DOHH2 (cell line): ENCODE data around the gene KRTAP22-1.

Experiments
- H3F3A ChIP-seq: fragments of 200-600 bp; sonication (generic), shearing (Covaris generic); 2 replicates; pipeline ENCODE4 v1.6.0; 2016; ENCODE audit warnings: antibody characterized with exemption, mild to moderate bottlenecking; ENCODE audit not compliant: control insufficient read depth, insufficient read depth
- H3K27ac ChIP-seq: fragments of 200-600 bp; sonication (generic); 2 replicates; pipeline ENCODE4 v1.5.1; 2014; ENCODE audit warnings: low read depth, mild to moderate bottlenecking, low read length, moderate library complexity
- H3K27me3 ChIP-seq: fragments of 200-600 bp; sonication (generic); 2 replicates; pipeline ENCODE4 v1.6.1; 2014; ENCODE audit warnings: mild to moderate bottlenecking, low read length, mixed read lengths; ENCODE audit not compliant: control insufficient read depth
- H3K36me3 ChIP-seq: fragments of 200-600 bp; sonication (generic); 2 replicates; pipeline ENCODE4 v1.6.1; 2014; ENCODE audit warnings: mild to moderate bottlenecking, low read length, moderate library complexity, mixed read lengths; ENCODE audit not compliant: control insufficient read depth
- H3K4me1 ChIP-seq: fragments of 200-600 bp; sonication (generic); 2 replicates; pipeline ENCODE4 v1.6.1; 2014; ENCODE audit warnings: mild to moderate bottlenecking, low read length, mixed read lengths; ENCODE audit not compliant: control insufficient read depth
- H3K4me2 ChIP-seq: fragments of 200-600 bp; sonication (generic); 2 replicates; pipeline ENCODE4 v1.6.0; 2014; ENCODE audit warnings: mild to moderate bottlenecking, low read length, moderate library complexity
- H3K4me3 ChIP-seq: fragments of 200-600 bp; sonication (generic); 2 replicates; pipeline ENCODE4 v1.5.1; 2014; ENCODE audit warnings: mild to moderate bottlenecking, low read length, mixed read lengths
- H3K79me2 ChIP-seq: fragments of 200-600 bp; sonication (generic); 2 replicates; pipeline ENCODE4 v1.6.1; 2014; ENCODE audit warnings: mild to moderate bottlenecking, low read length, mixed read lengths; ENCODE audit not compliant: control insufficient read depth
- H3K9me2 ChIP-seq: fragments of 200-600 bp; sonication (generic); replicated peaks from 2 replicates; pipeline ENCODE4 v1.6.1; 2014; ENCODE audit warnings: mild to moderate bottlenecking, low read length, mixed read lengths; ENCODE audit not compliant: control insufficient read depth
- H3K9me3 ChIP-seq: fragments of 200-600 bp; sonication (generic); 2 replicates; pipeline ENCODE4 v1.6.1; 2014; ENCODE audit warnings: antibody characterized with exemption, low read length, mixed read lengths; ENCODE audit not compliant: control insufficient read depth, insufficient read depth
- H4K20me1 ChIP-seq: fragments of 200-600 bp; sonication (generic); 2 replicates; pipeline ENCODE4 v1.6.0; 2014; ENCODE audit warnings: low read depth, mild to moderate bottlenecking, antibody characterized with exemption, low read length, moderate library complexity; ENCODE audit not compliant: control insufficient read depth, insufficient read depth
- EZH2phosphoT487 ChIP-seq: fragments of 200-600 bp; sonication (generic); IDR thresholded peaks from 2 replicates; pipeline ENCODE4 v1.6.1; 2017; ENCODE audit warnings: borderline replicate concordance, mild to moderate bottlenecking, antibody characterized with exemption, low read length, moderate library complexity, mixed read lengths
- TF ChIP-seq, protein P1 (sequence below): fragments of 200-600 bp; sonication (generic); IDR thresholded peaks from one replicate; pipeline ENCODE4 v1.5.1; 2014; ENCODE audit warnings: antibody characterized with exemption, mild to moderate bottlenecking, low read depth, low read length; ENCODE audit not compliant: poor library complexity, severe bottlenecking

Gene KRTAP22-1

GRCh38 chr21:30582870-30583269 lies 18.0 kb upstream of the KRTAP22-1 start:
- no peak for TF ChIP-seq EZH2phosphoT487
- TF ChIP-seq, protein P1, sequence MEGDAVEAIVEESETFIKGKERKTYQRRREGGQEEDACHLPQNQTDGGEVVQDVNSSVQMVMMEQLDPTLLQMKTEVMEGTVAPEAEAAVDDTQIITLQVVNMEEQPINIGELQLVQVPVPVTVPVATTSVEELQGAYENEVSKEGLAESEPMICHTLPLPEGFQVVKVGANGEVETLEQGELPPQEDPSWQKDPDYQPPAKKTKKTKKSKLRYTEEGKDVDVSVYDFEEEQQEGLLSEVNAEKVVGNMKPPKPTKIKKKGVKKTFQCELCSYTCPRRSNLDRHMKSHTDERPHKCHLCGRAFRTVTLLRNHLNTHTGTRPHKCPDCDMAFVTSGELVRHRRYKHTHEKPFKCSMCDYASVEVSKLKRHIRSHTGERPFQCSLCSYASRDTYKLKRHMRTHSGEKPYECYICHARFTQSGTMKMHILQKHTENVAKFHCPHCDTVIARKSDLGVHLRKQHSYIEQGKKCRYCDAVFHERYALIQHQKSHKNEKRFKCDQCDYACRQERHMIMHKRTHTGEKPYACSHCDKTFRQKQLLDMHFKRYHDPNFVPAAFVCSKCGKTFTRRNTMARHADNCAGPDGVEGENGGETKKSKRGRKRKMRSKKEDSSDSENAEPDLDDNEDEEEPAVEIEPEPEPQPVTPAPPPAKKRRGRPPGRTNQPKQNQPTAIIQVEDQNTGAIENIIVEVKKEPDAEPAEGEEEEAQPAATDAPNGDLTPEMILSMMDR: no peak
- Histone ChIP-seq H3K27me3 (no peaks in the 10 kb centered on the region), H3K4me2 (no peak overlapping the region)

DNA sequence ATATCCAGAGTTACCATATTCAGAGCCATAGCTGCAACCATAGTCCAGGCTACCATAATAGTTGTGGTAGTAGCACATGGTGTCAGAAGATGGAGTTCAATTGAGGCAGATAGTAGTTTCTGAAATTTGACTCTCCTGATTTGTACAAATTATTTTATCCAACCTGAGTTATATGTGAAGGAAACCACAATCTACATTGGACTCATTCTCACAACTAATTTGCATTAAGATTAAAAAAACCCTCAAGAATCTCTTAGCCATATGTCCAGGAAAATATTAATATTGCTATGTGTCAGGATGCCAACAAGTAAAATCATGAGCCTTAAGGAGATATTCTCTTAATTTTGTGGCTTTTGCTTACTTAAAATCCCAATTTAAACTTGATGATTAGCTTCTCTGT lies 10.6 kb upstream of the KRTAP22-1 start, which contains the start of gene KRTAP22-2:
Gene KRTAP22-2, minus strand, starts transcription at position 101 of the 400 bp plus-strand sequence.
- H3K27ac ChIP-seq: no peak within 1 kb of the TSS
- H4K20me1 ChIP-seq: no peaks in the 10 kb centered on the region

More at GRCh38 chr21:30582870-30583269, 18.0 kb upstream of the KRTAP22-1 start:
- H3K36me3 ChIP-seq: no peaks in the 10 kb centered on the region
- H4K20me1 ChIP-seq: no peaks in the 10 kb centered on the region
- H3K79me2 ChIP-seq: no peaks in the 10 kb centered on the region
- H3K9me3 ChIP-seq: no peaks in the 10 kb centered on the region
- no peak overlapping the region for H3K4me3 ChIP-seq
- no peaks in the 10 kb centered on the region for H3F3A ChIP-seq
- H3K4me1 ChIP-seq: no peaks in the 10 kb centered on the region
- H3K9me2 ChIP-seq: no peaks in the 10 kb centered on the region
- H3K27ac ChIP-seq: no peak overlapping the region

DNA sequence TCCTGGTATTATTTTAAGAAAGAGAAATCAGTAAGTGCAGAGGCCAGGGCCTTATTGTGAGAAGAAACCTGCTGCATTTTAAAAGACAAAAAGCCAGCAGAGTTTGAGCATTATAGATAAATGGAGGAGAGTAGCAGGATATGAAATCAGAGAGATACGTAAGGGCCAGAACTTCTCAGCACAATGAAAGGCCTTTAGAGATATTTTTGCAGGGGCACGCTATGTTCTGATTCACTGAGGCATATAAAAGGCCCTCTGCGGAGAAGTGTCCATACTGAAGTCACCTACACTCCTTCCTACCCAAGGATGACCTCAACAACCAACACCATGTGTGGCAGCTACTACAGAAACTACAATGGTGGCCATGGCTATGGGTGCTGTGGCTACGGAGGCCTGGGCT lies 8.7 kb upstream of the KRTAP22-1 start, which contains the start of gene KRTAP6-3:
Gene KRTAP6-3, plus strand, starts transcription at position 301 of the 400 bp plus-strand sequence. Its CDS starts 6 bp downstream, at position 307.
- no peak within 1 kb of the TSS for H3K4me3 ChIP-seq
- H3K79me2 ChIP-seq: no peaks in the 10 kb centered on the region
- no peaks in the 10 kb centered on the region for H3F3A ChIP-seq
- no peak within 1 kb of the TSS for H3K4me2 ChIP-seq
- no peaks in the 10 kb centered on the region for H3K9me2 ChIP-seq
- H3K27me3 ChIP-seq: no peaks in the 10 kb centered on the region
- no peaks in the 10 kb centered on the region for H3K4me1 ChIP-seq
- H4K20me1 ChIP-seq: no peaks in the 10 kb centered on the region
- H3K27ac ChIP-seq: no peak within 1 kb of the TSS
- TF ChIP-seq, protein P1: no peak
- TF ChIP-seq EZH2phosphoT487: no peak
- no peaks in the 10 kb centered on the region for H3K9me3 ChIP-seq
- no peaks in the 10 kb centered on the region for H3K36me3 ChIP-seq

More for the DNA sequence above, 10.6 kb upstream of the KRTAP22-1 start, which contains the start of gene KRTAP22-2:
- no peaks in the 10 kb centered on the region for H3K27me3 ChIP-seq
- no peaks in the 10 kb centered on the region for H3K79me2 ChIP-seq
- H3F3A ChIP-seq: no peaks in the 10 kb centered on the region
- no peaks in the 10 kb centered on the region for H3K4me1 ChIP-seq
- no peaks in the 10 kb centered on the region for H3K36me3 ChIP-seq
- H3K4me2 ChIP-seq: no peak within 1 kb of the TSS
- TF ChIP-seq EZH2phosphoT487: no peak
- TF ChIP-seq, protein P1: no peak
- H3K9me2 ChIP-seq: no peaks in the 10 kb centered on the region
- no peak within 1 kb of the TSS for H3K4me3 ChIP-seq
- no peaks in the 10 kb centered on the region for H3K9me3 ChIP-seq
